GM23338 (cell line): ENCODE results near the gene PPP1R16B. TPM values are rescaled to one million over a fixed set of nuclear protein-coding genes. Genes with fewer than 3 reads are reported as not detected.

Experiments
- ATAC-seq: fragments of 200-7000 bp; cut with Tn5 transposase; 3 replicates; pipeline ENCODE4 v1.9.1; 2020
- DNase-seq: peaks from one replicate; pipeline ENCODE4 v3.0.0-alpha.2; 2015; ENCODE audit warnings: low spot score
- H2AFZ ChIP-seq: fragments of 200-600 bp; sonication (generic); 2 replicates; pipeline ENCODE4 v1.8.0; 2016; ENCODE audit warnings: antibody characterized with exemption, mild to moderate bottlenecking, moderate library complexity
- H3F3A ChIP-seq: fragments of 200-600 bp; sonication (generic); replicated peaks from 2 replicates; pipeline ENCODE4 v1.8.0; 2017; ENCODE audit warnings: antibody characterized with exemption, mixed run types, low read depth
- H3K27ac ChIP-seq: fragments of 200-600 bp; sonication (generic); 2 replicates; pipeline ENCODE4 v1.6.1; 2016; ENCODE audit warnings: low read depth
- H3K27me3 ChIP-seq: fragments of 200-600 bp; sonication (generic); 2 replicates; pipeline ENCODE4 v1.8.0; 2016; ENCODE audit warnings: mild to moderate bottlenecking, mixed run types, moderate library complexity; ENCODE audit not compliant: insufficient read depth
- H3K36me3 ChIP-seq: fragments of 200-600 bp; sonication (generic); 2 replicates; pipeline ENCODE4 v1.8.0; 2016; ENCODE audit warnings: mild to moderate bottlenecking; ENCODE audit not compliant: insufficient read depth
- H3K4me1 ChIP-seq: fragments of 200-600 bp; sonication (generic); 2 replicates; pipeline ENCODE4 v1.8.0; 2016; ENCODE audit warnings: mild to moderate bottlenecking, moderate library complexity; ENCODE audit not compliant: insufficient read depth
- H3K4me2 ChIP-seq: fragments of 200-600 bp; sonication (generic); 2 replicates; pipeline ENCODE4 v1.7.1; 2017; ENCODE audit warnings: mixed run types
- H3K4me3 ChIP-seq: fragments of 200-600 bp; sonication (generic); 2 replicates; pipeline ENCODE4 v1.6.1; 2016; ENCODE audit warnings: mixed run types
- H3K79me2 ChIP-seq: fragments of 200-600 bp; sonication (generic); replicated peaks from 2 replicates; pipeline ENCODE4 v1.8.0; 2017; ENCODE audit warnings: mild to moderate bottlenecking; ENCODE audit not compliant: insufficient read depth
- H3K9me2 ChIP-seq: fragments of 200-600 bp; sonication (generic); 2 replicates; pipeline ENCODE4 v1.8.0; 2017; ENCODE audit not compliant: insufficient read depth
- H4K20me1 ChIP-seq: fragments of 200-600 bp; sonication (generic); replicated peaks from 2 replicates; pipeline ENCODE4 v1.8.0; 2017; ENCODE audit warnings: mild to moderate bottlenecking; ENCODE audit not compliant: insufficient read depth
- H3K27ac Mint-ChIP-seq: 2 replicates; pipeline ENCODE4 v1.8.0; 2020; ENCODE audit warnings: inconsistent platforms, mild to moderate bottlenecking, moderate library complexity, mixed read lengths
- H3K27me3 Mint-ChIP-seq: 3 replicates; pipeline ENCODE4 v1.8.0; 2022; ENCODE audit warnings: low read depth, mild to moderate bottlenecking, moderate library complexity, mixed read lengths, inconsistent platforms; ENCODE audit not compliant: insufficient read depth, poor library complexity
- H3K36me3 Mint-ChIP-seq: 3 replicates; pipeline ENCODE4 v1.8.0; 2021; ENCODE audit warnings: low read depth, mild to moderate bottlenecking, inconsistent platforms, moderate library complexity, mixed read lengths
- H3K4me1 Mint-ChIP-seq: 3 replicates; pipeline ENCODE4 v1.8.0; 2020; ENCODE audit warnings: mild to moderate bottlenecking, inconsistent platforms, mixed read lengths
- H3K4me3 Mint-ChIP-seq: 3 replicates; pipeline ENCODE4 v1.8.0; 2021; ENCODE audit warnings: moderate library complexity, mild to moderate bottlenecking, inconsistent platforms, mixed read lengths
- H3K9me3 Mint-ChIP-seq: 3 replicates; pipeline ENCODE4 v1.8.0; 2020; ENCODE audit warnings: moderate library complexity, mild to moderate bottlenecking, inconsistent platforms, mixed read lengths
- CREB1 ChIP-seq: fragments of 250-450 bp; sonication (Bioruptor Pico); IDR thresholded peaks from 2 replicates; pipeline ENCODE4 v1.5.0; 2020; ENCODE audit warnings: low read depth, mild to moderate bottlenecking, moderate library complexity
- ETS1 ChIP-seq: IDR thresholded peaks from 2 replicates; pipeline ENCODE4 v1.6.1; 2016; ENCODE audit warnings: antibody characterized with exemption
- EZH2 ChIP-seq: fragments of 200-600 bp; sonication (generic); IDR thresholded peaks from one replicate; pipeline ENCODE4 v1.8.0; 2017; ENCODE audit warnings: antibody characterized with exemption, mild to moderate bottlenecking, low read depth; ENCODE audit not compliant: unreplicated experiment
- EZH2phosphoT487 ChIP-seq: fragments of 200-600 bp; sonication (generic); IDR thresholded peaks from one replicate; pipeline ENCODE4 v1.8.1; 2018; ENCODE audit warnings: antibody characterized with exemption; ENCODE audit not compliant: unreplicated experiment
- JUNB ChIP-seq: IDR thresholded peaks from one replicate; pipeline ENCODE4 v1.6.1; 2016; ENCODE audit warnings: antibody characterized with exemption; ENCODE audit not compliant: unreplicated experiment
- POLR2AphosphoS5 ChIP-seq: IDR thresholded peaks from 2 replicates; pipeline ENCODE4 v1.6.1; 2016; ENCODE audit warnings: antibody characterized with exemption, low read depth
- STAT1 ChIP-seq: IDR thresholded peaks from one replicate; pipeline ENCODE4 v1.6.1; 2016; ENCODE audit warnings: antibody characterized with exemption; ENCODE audit not compliant: unreplicated experiment
- polyA plus RNA-seq: library from polyadenylated mRNA; unstranded; fragments of >200 nt; fragmentation: Nextera tagmentation; extraction: Ambion mirVana; gene quantifications from 2 replicates; pipeline ENCODE4 v1.2.1, GENCODE V29; 2016
- total RNA-seq: library from RNA; depleted of rRNA; stranded (reverse); fragments of >200 nt; shearing (Covaris generic); gene quantifications from 2 replicates; pipeline ENCODE4 v1.2.3, GENCODE V29; 2014
- TF ChIP-seq, protein P1 (sequence below), 2 experiments: fragments of 200-600 bp in 1 of 2; sonication (generic) in 1 of 2; conservative IDR thresholded peaks; 2 replicates each; pipeline versions ENCODE4 v1.5.1 to v1.6.1; 2016 to 2017; ENCODE audit warnings: antibody characterized with exemption in 2 of 2, low read depth in 2 of 2, mild to moderate bottlenecking in 2 of 2, moderate library complexity in 1 of 2
- TF ChIP-seq, protein P2 (sequence below): IDR thresholded peaks from one replicate; pipeline ENCODE4 v1.6.1; 2018; ENCODE audit warnings: antibody characterized with exemption; ENCODE audit not compliant: unreplicated experiment

The PPP1R16B gene
- total and polyA plus RNA-seq, 2 experiments from 2014 or later: 1.6 to 11.5 TPM

DNA sequence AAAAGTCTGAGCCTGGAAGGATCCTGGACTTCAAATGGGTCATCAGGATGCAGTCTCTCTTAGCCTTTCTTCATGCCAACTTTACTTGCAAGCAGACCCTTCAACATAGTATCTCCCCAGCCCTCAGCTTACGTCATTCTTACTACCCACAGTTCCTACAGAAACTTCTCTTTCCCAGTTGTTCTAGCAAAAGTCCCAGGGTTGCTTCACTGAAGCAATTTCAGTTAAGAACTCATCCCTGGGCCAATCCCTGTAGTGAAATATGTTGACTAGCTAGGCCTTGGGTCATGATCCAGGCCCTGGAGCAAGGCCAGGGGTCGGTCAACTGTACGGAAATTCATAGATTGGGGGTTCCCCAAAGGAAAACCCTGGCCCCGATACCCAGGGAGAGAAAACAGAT lies 112.2 kb downstream of the PPP1R16B start (continued):
- no peak for TF ChIP-seq POLR2AphosphoS5

DNA sequence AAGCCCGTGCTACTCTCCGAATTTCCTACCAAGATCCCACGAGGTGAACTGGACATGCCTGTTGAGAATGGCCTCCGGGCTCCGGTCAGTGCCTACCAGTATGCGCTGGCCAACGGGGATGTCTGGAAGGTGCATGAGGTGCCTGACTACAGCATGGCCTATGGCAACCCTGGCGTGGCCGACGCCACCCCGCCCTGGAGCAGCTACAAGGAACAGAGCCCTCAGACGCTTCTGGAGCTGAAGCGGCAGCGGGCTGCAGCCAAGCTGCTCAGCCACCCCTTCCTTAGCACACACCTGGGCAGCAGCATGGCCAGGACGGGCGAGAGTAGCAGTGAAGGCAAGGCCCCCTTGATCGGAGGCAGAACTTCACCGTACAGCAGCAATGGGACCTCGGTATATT lies 112.7 kb downstream of the PPP1R16B start:
- H4K20me1 ChIP-seq: no peaks in the 10 kb centered on the region; the same call in 1 of the 2 replicates
- ATAC-seq (no peak), DNase-seq (no peak)
- no peak overlapping the region for H3K4me3 ChIP-seq
- Mint-ChIP-seq H3K27me3 (peaks cover 6% of the 10 kb centered on the region), H3K9me3 (no peaks in the 10 kb centered on the region), H3K4me3 (no peak overlapping the region), H3K27ac (no peak overlapping the region), H3K4me1 (no peaks in the 10 kb centered on the region), H3K36me3 (no peaks in the 10 kb centered on the region)
- H3F3A ChIP-seq: no peaks in the 10 kb centered on the region
- H3K4me1 ChIP-seq: no peaks in the 10 kb centered on the region
- no peaks in the 10 kb centered on the region for H3K27me3 ChIP-seq
- no peak overlapping the region for H3K4me2 ChIP-seq
- no peak overlapping the region for H2AFZ ChIP-seq
- H3K36me3 ChIP-seq: no peaks in the 10 kb centered on the region
- no peaks in the 10 kb centered on the region for H3K79me2 ChIP-seq
- H3K9me2 ChIP-seq: no peaks in the 10 kb centered on the region
- TF ChIP-seq POLR2AphosphoS5 (no peak), EZH2phosphoT487 (no peak), EZH2 (no peak), CREB1 (CRISPR knock-in tag) (no peak), JUNB (no peak), ETS1 (no peak), STAT1 (no peak)
- TF ChIP-seq, protein P1, sequence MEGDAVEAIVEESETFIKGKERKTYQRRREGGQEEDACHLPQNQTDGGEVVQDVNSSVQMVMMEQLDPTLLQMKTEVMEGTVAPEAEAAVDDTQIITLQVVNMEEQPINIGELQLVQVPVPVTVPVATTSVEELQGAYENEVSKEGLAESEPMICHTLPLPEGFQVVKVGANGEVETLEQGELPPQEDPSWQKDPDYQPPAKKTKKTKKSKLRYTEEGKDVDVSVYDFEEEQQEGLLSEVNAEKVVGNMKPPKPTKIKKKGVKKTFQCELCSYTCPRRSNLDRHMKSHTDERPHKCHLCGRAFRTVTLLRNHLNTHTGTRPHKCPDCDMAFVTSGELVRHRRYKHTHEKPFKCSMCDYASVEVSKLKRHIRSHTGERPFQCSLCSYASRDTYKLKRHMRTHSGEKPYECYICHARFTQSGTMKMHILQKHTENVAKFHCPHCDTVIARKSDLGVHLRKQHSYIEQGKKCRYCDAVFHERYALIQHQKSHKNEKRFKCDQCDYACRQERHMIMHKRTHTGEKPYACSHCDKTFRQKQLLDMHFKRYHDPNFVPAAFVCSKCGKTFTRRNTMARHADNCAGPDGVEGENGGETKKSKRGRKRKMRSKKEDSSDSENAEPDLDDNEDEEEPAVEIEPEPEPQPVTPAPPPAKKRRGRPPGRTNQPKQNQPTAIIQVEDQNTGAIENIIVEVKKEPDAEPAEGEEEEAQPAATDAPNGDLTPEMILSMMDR (conservative IDR thresholded peaks at IDR 0.05; ENCODE audit: low read depth in 2 of 2): no peak
- TF ChIP-seq, protein P2, sequence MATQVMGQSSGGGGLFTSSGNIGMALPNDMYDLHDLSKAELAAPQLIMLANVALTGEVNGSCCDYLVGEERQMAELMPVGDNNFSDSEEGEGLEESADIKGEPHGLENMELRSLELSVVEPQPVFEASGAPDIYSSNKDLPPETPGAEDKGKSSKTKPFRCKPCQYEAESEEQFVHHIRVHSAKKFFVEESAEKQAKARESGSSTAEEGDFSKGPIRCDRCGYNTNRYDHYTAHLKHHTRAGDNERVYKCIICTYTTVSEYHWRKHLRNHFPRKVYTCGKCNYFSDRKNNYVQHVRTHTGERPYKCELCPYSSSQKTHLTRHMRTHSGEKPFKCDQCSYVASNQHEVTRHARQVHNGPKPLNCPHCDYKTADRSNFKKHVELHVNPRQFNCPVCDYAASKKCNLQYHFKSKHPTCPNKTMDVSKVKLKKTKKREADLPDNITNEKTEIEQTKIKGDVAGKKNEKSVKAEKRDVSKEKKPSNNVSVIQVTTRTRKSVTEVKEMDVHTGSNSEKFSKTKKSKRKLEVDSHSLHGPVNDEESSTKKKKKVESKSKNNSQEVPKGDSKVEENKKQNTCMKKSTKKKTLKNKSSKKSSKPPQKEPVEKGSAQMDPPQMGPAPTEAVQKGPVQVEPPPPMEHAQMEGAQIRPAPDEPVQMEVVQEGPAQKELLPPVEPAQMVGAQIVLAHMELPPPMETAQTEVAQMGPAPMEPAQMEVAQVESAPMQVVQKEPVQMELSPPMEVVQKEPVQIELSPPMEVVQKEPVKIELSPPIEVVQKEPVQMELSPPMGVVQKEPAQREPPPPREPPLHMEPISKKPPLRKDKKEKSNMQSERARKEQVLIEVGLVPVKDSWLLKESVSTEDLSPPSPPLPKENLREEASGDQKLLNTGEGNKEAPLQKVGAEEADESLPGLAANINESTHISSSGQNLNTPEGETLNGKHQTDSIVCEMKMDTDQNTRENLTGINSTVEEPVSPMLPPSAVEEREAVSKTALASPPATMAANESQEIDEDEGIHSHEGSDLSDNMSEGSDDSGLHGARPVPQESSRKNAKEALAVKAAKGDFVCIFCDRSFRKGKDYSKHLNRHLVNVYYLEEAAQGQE: no peak
- H3K27ac ChIP-seq: no peak overlapping the region
